HEK293 (cell line): Measurements from ENCODE around the gene NUDT4.

Experiments
- CTCF ChIA-PET: fragments of 350-600 bp; formaldehyde crosslinking; extraction: SDS; loops from one replicate; lab custom pipeline; 2021; ENCODE audit warnings: antibody characterized with exemption; lab: Yijun Ruan, JAX
- POLR2A ChIA-PET: fragments of 300-600 bp; formaldehyde crosslinking; extraction: SDS; loops from one replicate; lab custom pipeline; 2020; ENCODE audit warnings: antibody characterized with exemption, inconsistent platforms; lab: Yijun Ruan, JAX
- H3K27ac ChIP-seq: fragments of 200-500 bp; sonication (Bioruptor generic); 2 replicates; pipeline ENCODE4 v1.5.1; 2014; ENCODE audit warnings: low read depth, low read length, control low read depth, inconsistent platforms; ENCODE audit errors: extremely low read depth
- H3K36me3 ChIP-seq, 2 experiments: fragments of 200-500 bp in 1 of 2; sonication (Bioruptor generic) in 1 of 2; 1 replicate in 1 of 2; 2 replicates in 1 of 2; pipeline ENCODE4 v1.5.1; 2014 to 2017; ENCODE audit warnings: inconsistent platforms in 2 of 2, low read length in 2 of 2; ENCODE audit not compliant: control insufficient read depth in 2 of 2, insufficient read depth in 1 of 2
- H3K4me1 ChIP-seq: fragments of 200-500 bp; sonication (Bioruptor generic); 2 replicates; pipeline ENCODE4 v1.5.1; 2014; ENCODE audit warnings: mild to moderate bottlenecking, low read length, inconsistent platforms; ENCODE audit not compliant: control insufficient read depth, insufficient read depth
- H3K4me3 ChIP-seq: 2 replicates; pipeline ENCODE4 v1.5.1; 2011; ENCODE audit warnings: low read depth, mild to moderate bottlenecking, control low read depth, low read length, moderate library complexity
- H3K9me3 ChIP-seq: fragments of 200-500 bp; sonication (Bioruptor generic); 2 replicates; pipeline ENCODE4 v1.5.1; 2014; ENCODE audit warnings: low read depth, low read length, inconsistent platforms; ENCODE audit not compliant: control insufficient read depth, insufficient read depth
- KLF9 ChIP-seq: fragments of 450-650 bp; formaldehyde crosslinking; IDR thresholded peaks from 2 replicates; pipeline ENCODE4 v1.5.1; 2016; ENCODE audit warnings: missing biosample characterization, missing genetic modification characterization, low read depth
- PATZ1 ChIP-seq: fragments of 450-650 bp; formaldehyde crosslinking; IDR thresholded peaks from 2 replicates; pipeline ENCODE4 v1.5.1; 2016; ENCODE audit warnings: missing biosample characterization, missing genetic modification characterization
- PRDM6 ChIP-seq: fragments of 450-650 bp; formaldehyde crosslinking; IDR thresholded peaks from 2 replicates; pipeline ENCODE4 v1.5.1; 2017; ENCODE audit warnings: missing biosample characterization, missing genetic modification characterization
- SETDB1 ChIP-seq: IDR thresholded peaks from one replicate; pipeline ENCODE4 v1.6.1; 2017; ENCODE audit warnings: mild to moderate bottlenecking, low read length, moderate library complexity, mixed read lengths; ENCODE audit not compliant: insufficient read length
- YY2 ChIP-seq: fragments of 450-650 bp; formaldehyde crosslinking; IDR thresholded peaks from 2 replicates; pipeline ENCODE4 v1.5.1; 2016; ENCODE audit warnings: missing biosample characterization, missing genetic modification characterization
- ZNF155 ChIP-seq: fragments of 450-650 bp; formaldehyde crosslinking; IDR thresholded peaks from 2 replicates; pipeline ENCODE4 v1.5.1; 2016; ENCODE audit warnings: missing biosample characterization, missing genetic modification characterization
- ZNF26 ChIP-seq: fragments of 450-650 bp; formaldehyde crosslinking; IDR thresholded peaks from 2 replicates; pipeline ENCODE4 v1.5.1; 2016; ENCODE audit warnings: missing biosample characterization, missing genetic modification characterization
- ZNF274 ChIP-seq, 2 experiments: fragments of 200-500 bp in 1 of 2; fragments of 450-650 bp in 1 of 2; sonication (Bioruptor generic) in 1 of 2; formaldehyde crosslinking in 1 of 2; IDR thresholded peaks; 2 replicates each; pipeline versions ENCODE4 v1.5.1 to v1.6.1; 2014 to 2016; ENCODE audit warnings: borderline replicate concordance in 1 of 2, inconsistent platforms in 1 of 2, low read length in 1 of 2, missing biosample characterization in 1 of 2, missing genetic modification characterization in 1 of 2
- ZNF501 ChIP-seq: fragments of 450-650 bp; formaldehyde crosslinking; IDR thresholded peaks from 2 replicates; pipeline ENCODE4 v1.5.1; 2016; ENCODE audit warnings: missing biosample characterization, missing genetic modification characterization
- ZNF549 ChIP-seq: fragments of 450-650 bp; IDR thresholded peaks from 2 replicates; pipeline ENCODE4 v1.5.1; 2018; ENCODE audit warnings: missing biosample characterization, missing genetic modification characterization, mild to moderate bottlenecking, inconsistent platforms, moderate library complexity
- ZNF600 ChIP-seq: fragments of 450-650 bp; formaldehyde crosslinking; IDR thresholded peaks from 2 replicates; pipeline ENCODE4 v1.5.1; 2016; ENCODE audit warnings: missing biosample characterization, missing genetic modification characterization
- ZNF654 ChIP-seq: fragments of 450-650 bp; formaldehyde crosslinking; IDR thresholded peaks from 2 replicates; pipeline ENCODE4 v1.5.1; 2016; ENCODE audit warnings: low read depth, missing biosample characterization, missing genetic modification characterization
- ZNF692 ChIP-seq: fragments of 450-650 bp; formaldehyde crosslinking; IDR thresholded peaks from 2 replicates; pipeline ENCODE4 v1.5.1; 2016; ENCODE audit warnings: missing biosample characterization, missing genetic modification characterization
- ZNF777 ChIP-seq: fragments of 450-650 bp; formaldehyde crosslinking; IDR thresholded peaks from 2 replicates; pipeline ENCODE4 v1.5.1; 2017; ENCODE audit warnings: missing biosample characterization, missing genetic modification characterization, borderline replicate concordance
- ZNF791 ChIP-seq: fragments of 450-650 bp; formaldehyde crosslinking; IDR thresholded peaks from 2 replicates; pipeline ENCODE4 v1.5.1; 2016; ENCODE audit warnings: missing biosample characterization, missing genetic modification characterization

The NUDT4 gene

GRCh38 chr12:93429448-93429847, 51.7 kb downstream of the NUDT4 start:
- TF ChIP-seq PRDM6 (tag by site-specific recombination) (0 out of 2 replicates have a peak, but pooled peaks have one; percentile 19), ZNF777 (tag by site-specific recombination) (no peak), YY2 (tag by site-specific recombination) (no peak), PATZ1 (tag by site-specific recombination) (no peak), SETDB1 (no peak)
- Histone ChIP-seq H3K27ac (no peak overlapping the region), H3K36me3 (no peaks in the 10 kb centered on the region), H3K4me1 (peaks cover 22% of the 10 kb centered on the region), H3K9me3 (no peaks in the 10 kb centered on the region), H3K4me3 (no peak overlapping the region)
- ChIA-PET CTCF (interaction anchor here (0.6 to 4.1 kb wide), 4 partner anchors 10 to 333 kb away, joined by 3 to 41 read pairs (median 4); no protein-coding TSS in a partner anchor), POLR2A (interaction anchor here (0.7 to 0.8 kb wide), 2 partner anchors 13 to 36 kb away, joined by 4 to 5 read pairs; partner anchors contain the start of gene UBE2N)

GRCh38 chr12:93429852-93430251, 52.1 kb downstream of the NUDT4 start:
- no peak overlapping the region for H3K4me3 ChIP-seq
- CTCF ChIA-PET: interaction anchor here (0.6 to 4.1 kb wide), 4 partner anchors 11 to 333 kb away, joined by 3 to 41 read pairs (median 4); no protein-coding TSS in a partner anchor
- TF ChIP-seq KLF9 (tag by site-specific recombination) (no peak), ZNF501 (tag by site-specific recombination) (no peak), ZNF654 (tag by site-specific recombination) (no peak), ZNF26 (tag by site-specific recombination) (no peak), ZNF155 (tag by site-specific recombination) (no peak), ZNF791 (tag by site-specific recombination) (no peak), ZNF274 (IDR thresholded peaks at IDR 0.05; ENCODE audit: low read length) (no peak), ZNF274 (tag by site-specific recombination; IDR thresholded peaks at IDR 0.05; ENCODE audit: borderline replicate concordance) (no peak), ZNF549 (no peak), ZNF600 (tag by site-specific recombination) (no peak), ZNF692 (tag by site-specific recombination) (no peak)

More at GRCh38 chr12:93429852-93430251, 52.1 kb downstream of the NUDT4 start:
- peaks cover 19% of the 10 kb centered on the region for H3K4me1 ChIP-seq
- no peaks in the 10 kb centered on the region for H3K36me3 ChIP-seq
- no peaks in the 10 kb centered on the region for H3K9me3 ChIP-seq
- POLR2A ChIA-PET: interaction anchor here (0.7 to 0.8 kb wide), 2 partner anchors 12 to 36 kb away, joined by 4 to 5 read pairs; partner anchors contain the start of gene UBE2N
- no peak overlapping the region for H3K27ac ChIP-seq
